NCI-H187 treated with DMSO at 0.1 percent for 48 hours (cell line): ENCODE results near the gene NRP1.

ENCODE experiments used
- DNase-seq: peaks from one replicate; lab custom pipeline; 2025; lab: John Stamatoyannopoulos, UW

Gene NRP1

GRCh38 chr10:33260403-33261149 is 73.9 kb downstream of the NRP1 start:
- DNase-seq: no peak

- DNase-seq: peak; percentile 53
Observed at GRCh38 chr10:33258967-33259366, 75.5 kb downstream of the NRP1 start.

- no peak for DNase-seq
Observed at GRCh38 chr10:33257439-33258080, 76.9 kb downstream of the NRP1 start.

DNA sequence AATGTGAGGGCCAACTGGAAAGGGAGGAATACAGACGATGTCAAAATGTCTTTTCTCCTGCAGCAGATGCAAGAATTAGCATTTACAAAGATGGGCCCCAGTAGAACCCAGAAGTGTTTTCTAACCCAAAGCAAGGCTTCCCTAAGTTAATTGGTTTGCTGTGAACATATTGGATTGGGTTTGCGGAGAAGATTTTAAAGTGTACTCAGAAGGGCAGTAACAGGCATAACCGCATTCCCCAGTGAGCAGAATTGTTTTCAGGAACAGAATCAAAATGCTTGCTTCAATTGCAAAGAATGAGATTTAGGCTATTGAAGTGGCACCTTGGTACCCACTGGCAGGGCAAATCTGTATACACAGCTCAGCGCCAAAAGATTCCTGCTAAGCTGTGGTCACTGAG is 78.0 kb downstream of the NRP1 start:
- DNase-seq: no peak

- DNase-seq: no peak
Observed at GRCh38 chr10:33254556-33255160, 79.8 kb downstream of the NRP1 start.

GRCh38 chr10:33253411-33253810 is 81.1 kb downstream of the NRP1 start:
- DNase-seq: no peak

- DNase-seq: no peak
Observed at GRCh38 chr10:33252794-33253203, 81.7 kb downstream of the NRP1 start.

- no peak for DNase-seq
Observed at GRCh38 chr10:33252324-33252723, 82.1 kb downstream of the NRP1 start.

GRCh38 chr10:33249659-33250345 is 84.7 kb downstream of the NRP1 start:
- no peak for DNase-seq

DNA sequence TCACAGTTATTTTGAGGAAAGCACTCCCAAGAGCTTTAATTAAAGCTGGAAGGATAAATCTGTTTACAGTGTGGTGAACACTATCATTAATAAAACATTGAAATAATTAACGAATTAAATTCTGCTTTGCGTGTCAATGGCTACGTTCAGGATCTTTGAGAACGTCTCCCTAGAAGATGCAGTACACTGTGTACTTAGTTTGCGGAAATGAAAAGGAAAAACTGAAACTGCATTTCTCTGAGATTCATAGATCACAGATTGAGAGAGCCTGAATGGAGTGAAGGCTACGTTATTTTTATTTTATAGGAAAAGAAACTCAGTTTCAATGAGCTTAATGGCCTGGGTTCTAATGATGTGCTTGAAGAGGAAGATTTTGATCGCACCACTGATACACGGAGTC is 85.3 kb downstream of the NRP1 start:
- DNase-seq: no peak

- DNase-seq: no peak
Observed at GRCh38 chr10:33248638-33249037, 85.8 kb downstream of the NRP1 start.

GRCh38 chr10:33247221-33247922 is 87.1 kb downstream of the NRP1 start:
- no peak for DNase-seq

- no peak for DNase-seq
Observed at GRCh38 chr10:33245343-33245742, 89.1 kb downstream of the NRP1 start.

GRCh38 chr10:33244354-33244967 is 90.0 kb downstream of the NRP1 start:
- DNase-seq: no peak

GRCh38 chr10:33243703-33244102 is 90.8 kb downstream of the NRP1 start:
- no peak for DNase-seq

DNA sequence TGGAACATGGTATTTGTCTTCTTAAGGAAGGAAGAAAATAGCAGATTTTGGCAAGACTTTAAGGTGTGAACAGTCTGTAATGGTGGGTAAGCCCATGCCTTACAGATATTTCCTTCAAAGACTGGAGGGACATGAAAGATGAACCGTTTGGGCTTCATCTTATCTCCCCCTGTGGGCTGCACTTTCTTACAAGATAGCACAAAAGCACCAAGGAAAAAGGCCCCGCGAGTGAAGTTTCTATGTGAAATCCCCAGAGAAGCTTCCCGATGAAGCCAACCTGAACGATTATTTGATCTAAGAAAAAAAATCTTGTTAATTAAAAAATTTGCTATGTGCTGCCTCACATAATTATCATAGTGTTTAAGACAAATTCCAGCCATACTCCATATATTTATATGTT is 91.5 kb downstream of the NRP1 start:
- no peak for DNase-seq

DNA sequence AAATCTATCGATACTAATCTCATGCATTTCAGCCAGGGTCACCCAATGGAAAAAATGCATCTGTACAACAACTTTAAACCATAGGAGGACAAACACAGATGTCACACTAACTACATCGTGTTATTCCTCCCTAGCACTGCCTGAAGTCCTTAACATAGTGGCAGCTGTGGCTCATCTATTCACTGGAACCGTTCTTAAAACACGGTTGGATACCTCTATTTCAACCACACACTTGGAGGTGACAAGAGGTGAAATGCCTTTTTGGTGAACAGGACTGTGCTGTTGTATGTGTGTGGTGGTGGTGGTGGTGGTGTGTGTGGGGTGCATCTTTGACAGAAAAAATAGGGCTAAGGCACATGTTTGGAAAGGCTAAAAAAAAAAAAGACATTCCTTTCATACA is 93.1 kb downstream of the NRP1 start:
- no peak for DNase-seq

DNA sequence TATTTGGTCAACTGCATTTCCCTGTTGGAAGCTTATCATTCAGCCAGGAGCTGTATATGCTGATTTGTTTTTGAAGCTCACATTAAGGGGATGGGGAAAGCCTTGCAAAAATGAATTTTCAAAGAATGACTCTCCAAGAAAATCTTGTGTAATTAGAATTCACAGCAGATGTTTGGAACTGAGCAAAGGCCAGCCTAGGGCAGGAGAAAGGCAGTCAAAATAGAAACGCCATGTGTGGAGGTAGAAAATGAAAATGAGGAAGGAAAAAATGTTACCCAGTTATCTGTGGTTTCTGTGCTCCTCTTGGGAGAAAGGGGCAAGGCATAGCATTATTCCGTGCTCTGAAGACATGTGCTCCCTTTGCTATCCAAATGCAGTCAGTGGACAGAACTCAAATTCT is 93.5 kb downstream of the NRP1 start:
- no peak for DNase-seq

DNA sequence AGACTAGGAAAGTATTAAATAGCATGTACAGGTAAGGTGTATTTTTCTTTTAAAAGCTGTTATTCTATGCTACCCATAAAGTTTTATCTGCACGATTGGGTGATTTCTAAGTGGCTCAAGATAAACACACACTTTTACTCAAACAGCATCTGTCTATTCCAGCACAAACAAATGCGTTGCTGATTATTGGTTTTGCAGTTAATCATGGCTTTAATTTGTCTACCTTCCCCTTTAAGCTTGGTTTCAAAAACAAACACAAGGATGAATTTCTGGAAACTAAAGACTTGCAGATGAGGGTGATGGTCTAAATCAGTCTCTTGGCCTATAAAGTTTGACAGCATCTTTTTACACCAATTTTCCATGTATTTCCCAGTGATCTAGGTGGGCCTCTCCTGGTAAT is 94.2 kb downstream of the NRP1 start:
- no peak for DNase-seq

GRCh38 chr10:33239257-33239656 is 95.2 kb downstream of the NRP1 start:
- no peak for DNase-seq

DNA sequence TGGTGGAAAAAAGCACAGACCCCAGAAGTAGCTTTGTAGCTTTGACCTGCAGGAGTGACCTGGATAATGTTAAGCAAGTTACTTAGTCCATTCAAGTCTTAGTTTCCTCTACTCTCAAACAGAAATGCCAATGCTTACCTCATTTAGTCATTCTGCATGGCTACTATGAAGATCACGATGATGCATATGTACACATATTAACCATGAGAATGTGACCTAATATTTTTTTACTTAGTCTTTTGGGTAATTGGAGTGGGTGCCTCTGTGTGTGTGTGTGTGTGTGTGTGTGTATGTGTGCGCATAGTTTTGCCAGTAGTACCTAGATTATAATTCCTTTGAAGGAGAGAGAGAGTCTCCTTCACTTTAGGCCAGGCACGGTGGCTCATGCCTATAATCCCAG is 95.8 kb downstream of the NRP1 start:
- DNase-seq: no peak
